Thyroid gland (tissue), 4 donors: ENCODE measurements around the gene BTBD9.

Experiments
- CTCF ChIP-seq, 6 experiments: fragments of 200-600 bp in 3 of 6; fragments of 450-650 bp in 3 of 6; sonication (generic) in 3 of 6; IDR thresholded peaks; one replicate each; pipeline ENCODE4 v1.5.1; 2016 to 2019; ENCODE audit warnings: antibody characterized with exemption in 6 of 6, mild to moderate bottlenecking in 2 of 6, inconsistent platforms in 1 of 6, moderate library complexity in 1 of 6
- POLR2A ChIP-seq, 2 donors: fragments of 450-650 bp; IDR thresholded peaks; one replicate each; pipeline ENCODE4 v1.6.1; 2017; ENCODE audit warnings: antibody characterized with exemption in 2 of 2, mild to moderate bottlenecking in 2 of 2, moderate library complexity in 1 of 2

- no peak for TF ChIP-seq CTCF (IDR thresholded peaks at IDR 0.05)
- TF ChIP-seq POLR2A (IDR thresholded peaks at IDR 0.05) = no peak
Measured at GRCh38 chr6:38225766-38226165, 414.0 kb downstream of the BTBD9 start.
